Fibroblast of villous mesenchyme (primary cell): ENCODE data around the gene DDAH1. TPM values are rescaled to one million over a fixed set of nuclear protein-coding genes. Genes with fewer than 3 reads are reported as not detected.
"Not testable (repeated sequence)": the region's sequence is repeated elsewhere in the genome, so short reads cannot be mapped to it uniquely, and the experiment has no call there.

Experiments used
- DNase-seq: peaks from one replicate; pipeline ENCODE4 v3.0.0-alpha.2; 2010; ENCODE audit warnings: low read depth
- H3K4me3 ChIP-seq: 2 replicates; pipeline ENCODE4 v1.5.1; 2011; ENCODE audit warnings: low read depth, mild to moderate bottlenecking, low read length
- total RNA-seq: library from RNA; depleted of rRNA; stranded (reverse); fragments of >200 nt; gene quantifications from 2 replicates; pipeline ENCODE4 v1.2.3, GENCODE V29; 2012
- TF ChIP-seq, protein P1 (sequence below): IDR thresholded peaks from 2 replicates; pipeline ENCODE4 v1.5.1; 2012; ENCODE audit warnings: low read depth, mild to moderate bottlenecking, low read length; ENCODE audit not compliant: insufficient read depth

DDAH1 gene
- total RNA-seq, 1 donor, result 259 TPM

DNA sequence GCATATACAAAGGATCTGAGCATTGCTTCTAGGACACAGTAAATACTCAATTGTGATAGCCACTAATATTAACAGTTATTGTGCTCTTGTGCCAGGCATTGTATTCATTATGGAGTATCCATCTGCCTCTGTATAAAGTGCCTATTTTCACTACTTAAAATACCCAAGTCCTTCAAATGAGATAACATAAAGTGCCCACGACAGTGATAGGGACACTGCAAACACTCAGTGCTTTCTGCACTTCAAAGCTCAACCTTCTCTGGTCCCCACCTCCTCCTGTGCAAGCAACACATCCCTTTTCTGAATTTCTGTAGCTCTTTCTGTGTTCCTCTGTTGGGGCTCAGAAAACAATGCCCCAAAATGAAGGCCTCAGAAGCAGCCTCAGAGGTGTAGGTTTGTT lies 6.6 kb upstream of the DDAH1 start:
- H3K4me3 ChIP-seq, result no peak overlapping the region
- TF ChIP-seq, protein P1, sequence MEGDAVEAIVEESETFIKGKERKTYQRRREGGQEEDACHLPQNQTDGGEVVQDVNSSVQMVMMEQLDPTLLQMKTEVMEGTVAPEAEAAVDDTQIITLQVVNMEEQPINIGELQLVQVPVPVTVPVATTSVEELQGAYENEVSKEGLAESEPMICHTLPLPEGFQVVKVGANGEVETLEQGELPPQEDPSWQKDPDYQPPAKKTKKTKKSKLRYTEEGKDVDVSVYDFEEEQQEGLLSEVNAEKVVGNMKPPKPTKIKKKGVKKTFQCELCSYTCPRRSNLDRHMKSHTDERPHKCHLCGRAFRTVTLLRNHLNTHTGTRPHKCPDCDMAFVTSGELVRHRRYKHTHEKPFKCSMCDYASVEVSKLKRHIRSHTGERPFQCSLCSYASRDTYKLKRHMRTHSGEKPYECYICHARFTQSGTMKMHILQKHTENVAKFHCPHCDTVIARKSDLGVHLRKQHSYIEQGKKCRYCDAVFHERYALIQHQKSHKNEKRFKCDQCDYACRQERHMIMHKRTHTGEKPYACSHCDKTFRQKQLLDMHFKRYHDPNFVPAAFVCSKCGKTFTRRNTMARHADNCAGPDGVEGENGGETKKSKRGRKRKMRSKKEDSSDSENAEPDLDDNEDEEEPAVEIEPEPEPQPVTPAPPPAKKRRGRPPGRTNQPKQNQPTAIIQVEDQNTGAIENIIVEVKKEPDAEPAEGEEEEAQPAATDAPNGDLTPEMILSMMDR, result no peak
- DNase-seq, result no peak

DNA sequence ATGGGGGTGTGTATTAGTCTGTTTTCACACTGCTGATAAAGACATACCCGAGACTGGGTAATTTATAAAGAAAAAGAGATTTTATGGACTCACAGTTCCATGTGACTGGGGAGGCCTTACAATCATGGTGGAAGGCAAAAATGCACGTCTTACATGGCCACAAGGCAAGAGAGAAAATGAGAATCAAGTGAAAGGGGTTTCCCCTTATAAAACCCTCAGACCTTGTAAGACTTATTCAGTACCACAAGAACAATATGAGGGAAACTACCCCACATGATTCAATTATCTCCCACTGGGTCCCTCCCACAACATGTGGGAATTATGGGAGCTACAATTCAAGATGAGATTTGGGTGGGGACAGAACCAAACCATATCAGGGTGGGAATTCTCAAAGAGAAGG lies 5.2 kb upstream of the DDAH1 start:
- H3K4me3 ChIP-seq, DNase-seq: not testable (repeated sequence)

DNA sequence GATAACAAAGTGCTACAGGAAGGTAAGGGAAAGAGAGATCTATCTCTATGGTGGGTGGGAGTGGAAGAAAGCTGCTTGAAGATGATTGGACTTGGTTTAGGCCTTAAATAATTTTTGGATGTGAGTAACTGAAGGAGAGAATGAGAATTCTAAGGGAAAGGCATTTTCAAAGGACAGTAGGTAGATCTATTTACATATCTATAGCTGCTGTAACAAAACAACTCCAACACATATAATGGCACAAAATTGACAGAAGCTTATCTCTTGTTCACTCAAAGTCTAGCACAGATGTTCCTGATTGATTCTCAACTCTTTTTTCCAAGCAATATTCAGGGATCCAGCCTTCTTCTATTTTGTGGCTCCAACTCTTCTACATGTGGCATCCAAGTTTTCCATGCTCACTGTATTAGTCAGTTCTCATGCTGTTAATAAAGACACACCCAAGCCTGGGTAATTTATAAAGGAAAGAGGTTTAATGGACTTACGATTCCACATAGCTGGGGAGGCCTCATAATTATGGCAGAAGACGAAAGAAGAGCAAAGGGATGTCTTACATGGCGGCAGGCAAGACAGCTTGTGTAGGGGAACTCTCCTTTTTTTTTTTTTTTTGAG lies 3.1 kb upstream of the DDAH1 start:
- no peak for DNase-seq
- TF ChIP-seq, protein P1, result no peak
- no peak overlapping the region for H3K4me3 ChIP-seq

GRCh38 chr1:85467036-85467435 lies 2.1 kb upstream of the DDAH1 start:
- no peak overlapping the region for H3K4me3 ChIP-seq
- DNase-seq, result no peak

GRCh38 chr1:85465786-85466134 lies 801 bp upstream of the DDAH1 start:
- DNase-seq, result peak; percentile 57
- TF ChIP-seq, protein P1, result no peak
- H3K4me3 ChIP-seq, result peak overlapping the region; percentile 83

More at GRCh38 chr1:85467036-85467435, 2.1 kb upstream of the DDAH1 start:
- TF ChIP-seq, protein P1, result no peak

DNA sequence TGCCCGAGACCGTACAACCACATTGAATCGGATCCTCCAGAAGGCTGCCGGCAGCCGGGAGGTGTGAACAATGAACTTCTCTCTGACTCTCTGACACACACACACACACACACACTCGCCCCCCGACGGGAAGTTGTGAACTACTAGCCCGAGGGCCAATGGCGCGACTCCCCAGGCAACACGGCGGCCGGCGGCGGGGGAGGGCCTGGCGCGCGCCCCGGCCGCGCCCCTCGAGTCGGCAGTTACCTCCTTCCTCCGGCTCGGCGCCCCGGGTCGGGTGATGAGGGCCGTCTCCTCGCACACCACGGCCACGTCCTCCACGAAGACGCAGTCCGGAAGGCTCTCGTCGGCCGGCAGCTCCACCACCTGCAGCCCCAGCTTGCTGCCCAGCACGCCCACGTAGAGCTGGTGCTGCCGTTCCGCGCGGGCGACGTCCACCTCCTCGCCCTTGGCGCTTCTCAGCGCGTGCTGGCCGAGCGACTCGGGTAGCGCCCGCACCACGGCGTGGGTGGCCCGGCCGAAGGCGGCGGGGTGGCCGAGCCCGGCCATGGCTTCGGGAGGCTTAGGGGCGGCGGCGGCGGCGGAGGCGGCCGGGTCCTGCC lies 361 bp downstream of the DDAH1 start:
- peak overlapping the region; percentile 83 for H3K4me3 ChIP-seq
- DNase-seq, result peak; percentile 66
- TF ChIP-seq, protein P1, result no peak

DNA sequence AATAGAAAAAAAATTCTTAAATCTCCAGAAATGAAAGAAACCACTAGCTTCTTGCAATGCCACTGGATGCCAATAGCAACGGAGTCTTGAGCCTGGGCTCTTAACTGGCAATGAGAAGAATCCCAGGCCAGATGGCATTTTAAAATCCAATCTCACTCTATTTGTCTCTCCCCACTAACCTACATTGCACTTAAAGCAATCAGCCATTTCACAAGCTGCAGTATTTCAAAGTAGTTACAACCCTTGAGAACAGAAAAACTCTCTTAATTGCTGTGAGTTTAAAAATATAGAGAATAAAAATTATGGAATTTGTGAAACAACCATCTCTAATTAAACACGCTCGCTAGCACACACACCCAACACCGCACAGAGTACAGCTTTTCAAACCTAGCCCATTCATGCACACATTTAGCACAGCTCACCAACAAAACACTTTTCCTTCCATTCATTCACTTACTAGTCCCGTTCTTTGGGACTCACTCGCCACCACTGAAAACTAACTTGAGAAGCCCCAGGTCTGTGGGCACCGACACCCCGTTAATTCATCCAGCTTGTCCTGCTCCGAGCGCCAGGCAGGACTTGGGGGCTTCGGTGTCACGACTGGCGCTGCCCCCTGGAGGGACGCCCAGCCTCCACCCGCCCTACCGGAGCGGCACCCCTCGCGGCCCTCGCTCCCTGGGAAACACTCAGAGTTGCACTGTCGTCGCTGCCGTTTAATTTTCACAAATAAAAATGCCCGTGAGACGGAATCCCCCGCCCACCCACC lies 1.0 kb downstream of the DDAH1 start:
- DNase-seq, result peak; percentile 33

More for the DNA sequence above, 1.0 kb downstream of the DDAH1 start:
- H3K4me3 ChIP-seq, result peak overlapping the region; percentile 83
- TF ChIP-seq, protein P1, result peak; percentile 11
